Urinary bladder (tissue), 4 donors: ENCODE data around the gene TRIM8. TPM values are rescaled to one million over a fixed set of nuclear protein-coding genes. Genes with fewer than 3 reads are reported as not detected.
A peak's percentile ranks its signal among the peaks of the same experiment; 100 is the strongest.

Experiments used
- DNase-seq: peaks from one replicate; pipeline ENCODE4 v3.0.0-alpha.2; 2015; ENCODE audit errors: extremely low spot score
- H3K27ac ChIP-seq: one replicate; pipeline ENCODE4 v1.5.1; 2013; ENCODE audit warnings: low read depth, mild to moderate bottlenecking, moderate library complexity
- H3K36me3 ChIP-seq: one replicate; pipeline ENCODE4 v1.6.1; 2013; ENCODE audit warnings: mild to moderate bottlenecking, moderate library complexity; ENCODE audit not compliant: insufficient read depth
- H3K4me1 ChIP-seq: one replicate; pipeline ENCODE4 v1.6.1; 2013; ENCODE audit warnings: mild to moderate bottlenecking, moderate library complexity; ENCODE audit not compliant: insufficient read depth
- H3K4me3 ChIP-seq: one replicate; pipeline ENCODE4 v1.5.1; 2013; ENCODE audit warnings: low read depth, low read length
- WGBS: extraction: QIAGEN DNeasy Blood & Tissue Kit; methylation state at CpG from one replicate; pipeline ENCODE4 v1.1.7; 2013; 5-methylcytosine and 5-hydroxymethylcytosine counted together
- polyA plus RNA-seq: library from polyadenylated mRNA; stranded (reverse); fragments of 200-250 nt; gene quantifications from one replicate; pipeline ENCODE4 v1.2.3, GENCODE V29; 2013
- total RNA-seq: library from RNA; depleted of rRNA; stranded (reverse); fragments of >200 nt; gene quantifications from one replicate; pipeline ENCODE4 v1.2.3, GENCODE V29; 2014
- donor health status: healthy with polysubstance abuse.
- donor health status: healthy.

Gene TRIM8
- total and polyA plus RNA-seq, 2 donors = 35.5 to 116 TPM

DNA sequence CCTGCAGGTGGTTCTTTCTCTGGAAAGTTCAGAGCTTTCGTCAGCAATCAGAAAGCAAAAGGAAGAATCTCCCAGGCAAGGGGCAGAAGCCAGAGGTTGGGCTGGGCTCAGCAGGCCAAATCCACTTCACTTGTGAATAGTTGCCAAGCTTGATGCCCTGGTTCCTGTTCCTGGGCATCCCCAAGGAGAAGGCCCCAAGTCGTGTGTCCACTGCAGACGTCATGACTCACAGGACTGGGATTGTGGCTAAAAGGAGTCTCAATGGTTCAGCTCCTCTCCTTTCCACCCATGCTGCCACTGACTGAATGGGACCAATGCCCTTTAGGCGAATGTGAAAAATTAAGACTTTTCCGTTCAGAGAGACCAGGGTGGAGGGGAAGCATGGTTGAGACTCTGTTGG lies 38.6 kb upstream of the TRIM8 start:
- no peak for DNase-seq
- no peaks in the 10 kb centered on the region for H3K4me1 ChIP-seq
- no peaks in the 10 kb centered on the region for H3K36me3 ChIP-seq
- H3K4me3 ChIP-seq = no peak overlapping the region
- 92% methylated on average over 5 of the region's 5 CpGs for WGBS
- H3K27ac ChIP-seq = no peak overlapping the region

GRCh38 chr10:102608487-102608886 lies 35.8 kb upstream of the TRIM8 start:
- Histone ChIP-seq H3K36me3 (no peaks in the 10 kb centered on the region), H3K4me3 (no peak overlapping the region), H3K27ac (no peak overlapping the region), H3K4me1 (no peaks in the 10 kb centered on the region)
- WGBS = 76% methylated on average over 2 of the region's 2 CpGs
- DNase-seq = no peak

DNA sequence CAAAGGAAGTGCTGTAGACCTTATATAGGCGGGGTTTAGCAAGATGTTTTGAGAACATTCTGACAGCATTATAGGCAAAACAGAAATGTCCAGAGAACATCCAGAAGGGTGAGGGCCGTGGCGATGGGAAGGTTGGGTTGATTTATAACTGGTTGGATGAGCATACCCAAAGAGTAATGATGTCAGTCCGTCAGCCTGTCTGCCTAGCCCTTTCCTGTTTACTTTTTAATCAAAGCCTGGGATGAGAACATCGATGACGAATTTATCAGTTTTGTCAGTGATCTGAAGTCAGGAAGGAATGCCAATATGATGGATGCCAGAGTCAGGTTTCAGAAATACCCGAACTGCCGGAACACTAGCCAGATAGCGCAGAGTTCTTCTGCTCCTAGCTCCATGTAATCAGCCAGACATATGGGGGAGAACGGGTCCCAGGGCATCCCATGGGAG lies 33.8 kb upstream of the TRIM8 start:
- no peak overlapping the region for H3K4me3 ChIP-seq
- no peak overlapping the region for H3K27ac ChIP-seq
- 82% methylated on average over 10 of the region's 10 CpGs for WGBS
- no peaks in the 10 kb centered on the region for H3K4me1 ChIP-seq
- no peak for DNase-seq
- no peaks in the 10 kb centered on the region for H3K36me3 ChIP-seq

- H3K4me3 ChIP-seq = no peak overlapping the region
- no peak for DNase-seq
- peak overlapping the region; percentile 53 for H3K27ac ChIP-seq
- H3K36me3 ChIP-seq = no peaks in the 10 kb centered on the region
- no peaks in the 10 kb centered on the region for H3K4me1 ChIP-seq
- 23% methylated on average over 4 of the region's 4 CpGs for WGBS
Observed at GRCh38 chr10:102611514-102612087, 32.7 kb upstream of the TRIM8 start.

DNA sequence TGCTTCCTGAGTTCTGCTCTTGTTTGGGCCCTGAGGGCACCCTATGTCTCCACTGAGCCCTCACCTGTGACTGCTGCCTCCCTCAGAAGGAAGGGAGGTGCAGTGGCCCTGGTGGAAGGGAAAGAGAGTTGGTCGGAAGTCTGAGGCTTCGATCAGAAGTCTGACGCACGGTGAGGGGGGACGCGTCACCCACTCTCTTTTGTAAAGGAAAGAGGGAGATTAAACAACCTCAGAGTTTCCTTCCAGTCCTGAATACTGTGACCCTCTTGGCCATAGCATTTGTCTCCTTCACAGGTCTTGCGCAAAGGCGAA lies 31.4 kb upstream of the TRIM8 start:
- H3K27ac ChIP-seq = peak overlapping the region; percentile 23
- no peaks in the 10 kb centered on the region for H3K4me1 ChIP-seq
- 86% methylated on average over 8 of the region's 8 CpGs for WGBS
- no peaks in the 10 kb centered on the region for H3K36me3 ChIP-seq
- no peak overlapping the region for H3K4me3 ChIP-seq
- no peak for DNase-seq

DNA sequence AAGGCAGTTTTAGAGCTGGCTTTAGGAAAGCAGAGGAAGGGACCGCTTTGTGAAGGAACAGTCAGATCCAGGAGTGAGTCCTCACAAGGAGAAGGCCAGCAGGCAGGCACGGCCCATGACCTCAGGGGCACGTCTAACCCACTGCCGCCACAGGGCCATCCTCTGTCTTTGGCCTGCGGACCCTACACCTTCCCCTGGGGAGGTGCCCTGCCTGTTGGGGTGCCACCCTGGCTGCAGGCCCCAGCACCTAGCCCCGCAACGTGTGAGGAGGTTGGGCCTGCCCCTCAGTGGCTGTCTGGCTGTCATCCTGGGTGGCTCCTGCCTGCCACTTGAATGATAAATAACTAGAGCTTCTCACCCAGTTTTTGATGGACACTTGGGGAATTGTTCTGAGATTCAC lies 31.0 kb upstream of the TRIM8 start:
- no peak for DNase-seq
- H3K27ac ChIP-seq = no peak overlapping the region

GRCh38 chr10:102613785-102614184 lies 30.5 kb upstream of the TRIM8 start:
- Histone ChIP-seq H3K4me3 (no peak overlapping the region), H3K4me1 (no peaks in the 10 kb centered on the region), H3K27ac (no peak overlapping the region), H3K36me3 (no peaks in the 10 kb centered on the region)
- 69% methylated on average over 8 of the region's 8 CpGs for WGBS
- DNase-seq = no peak

More for the DNA sequence above, 31.0 kb upstream of the TRIM8 start:
- Histone ChIP-seq H3K4me1 (no peaks in the 10 kb centered on the region), H3K4me3 (no peak overlapping the region), H3K36me3 (no peaks in the 10 kb centered on the region)
- WGBS = 91% methylated on average over 7 of the region's 7 CpGs

DNA sequence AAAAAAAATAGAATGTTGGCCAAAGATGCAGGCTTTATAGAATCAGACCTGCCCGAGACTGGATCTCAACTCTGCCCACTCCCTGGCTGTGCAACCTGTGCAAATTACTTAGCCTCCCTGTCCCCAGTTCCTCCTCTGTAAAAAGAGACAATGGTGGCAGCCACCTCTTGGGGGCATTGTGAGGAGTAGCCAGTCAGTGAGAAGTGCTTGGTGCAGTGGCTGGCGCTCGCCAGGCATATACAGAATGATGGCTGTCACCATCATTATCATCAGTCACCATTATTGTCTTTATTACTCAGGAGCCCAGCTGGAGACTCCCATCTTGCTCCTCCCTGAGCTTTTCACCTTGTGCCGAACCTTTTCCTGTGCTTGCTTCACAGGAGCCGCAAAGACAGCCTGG lies 29.4 kb upstream of the TRIM8 start:
- no peak overlapping the region for H3K27ac ChIP-seq
- peaks cover 1% of the 10 kb centered on the region for H3K36me3 ChIP-seq
- no peak for DNase-seq
- H3K4me1 ChIP-seq = no peaks in the 10 kb centered on the region
- 99% methylated on average over 5 of the region's 5 CpGs for WGBS
- no peak overlapping the region for H3K4me3 ChIP-seq

GRCh38 chr10:102615361-102615760 lies 28.9 kb upstream of the TRIM8 start:
- Histone ChIP-seq H3K4me3 (no peak overlapping the region), H3K4me1 (no peaks in the 10 kb centered on the region), H3K36me3 (peaks cover 1% of the 10 kb centered on the region), H3K27ac (no peak overlapping the region)
- no peak for DNase-seq
- 77% methylated on average over 7 of the region's 7 CpGs for WGBS

DNA sequence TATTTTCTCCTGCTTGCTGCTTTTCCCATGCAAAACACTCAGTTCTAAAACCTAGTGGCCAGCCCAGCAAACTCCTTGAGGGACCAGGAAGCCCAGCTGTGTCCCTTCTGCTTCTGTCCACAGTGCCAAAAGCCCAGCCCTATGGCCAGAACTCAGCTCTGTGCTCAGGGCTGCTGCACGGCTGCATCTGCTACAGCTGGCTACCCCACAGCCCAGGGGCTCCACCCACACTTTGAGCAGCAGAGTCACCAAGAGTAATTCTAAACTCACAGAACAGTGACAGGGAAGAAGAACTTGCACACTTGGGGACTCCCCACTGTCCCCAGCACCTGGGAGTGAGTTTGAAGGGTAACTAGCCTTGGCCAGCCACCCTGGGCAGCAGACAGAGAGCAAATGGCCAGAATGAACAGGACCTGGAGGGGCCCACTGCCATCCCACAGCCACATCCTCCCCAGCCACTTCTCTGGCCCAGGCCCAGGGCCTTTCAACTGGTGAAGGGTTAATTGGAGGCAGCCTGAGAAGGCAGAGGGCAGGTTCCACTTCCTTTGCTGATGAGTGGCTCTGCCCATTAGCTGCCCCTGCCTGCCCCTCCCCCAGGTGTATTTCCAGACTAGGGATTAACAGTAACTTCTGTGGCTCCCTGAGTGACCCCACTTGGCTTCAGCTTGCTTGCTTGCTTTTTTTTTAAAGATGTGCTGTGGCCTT lies 28.1 kb upstream of the TRIM8 start:
- Histone ChIP-seq H3K27ac (no peak overlapping the region), H3K4me1 (no peaks in the 10 kb centered on the region), H3K36me3 (peaks cover 1% of the 10 kb centered on the region), H3K4me3 (no peak overlapping the region)
- 38% methylated on average over 1 of the region's 1 CpG for WGBS
- DNase-seq = no peak

- Histone ChIP-seq H3K4me1 (no peaks in the 10 kb centered on the region), H3K36me3 (peaks cover 1% of the 10 kb centered on the region), H3K27ac (no peak overlapping the region), H3K4me3 (no peak overlapping the region)
- no peak for DNase-seq
- 96% methylated on average over 9 of the region's 9 CpGs for WGBS
Observed at GRCh38 chr10:102617041-102617440, 27.2 kb upstream of the TRIM8 start.

- no peaks in the 10 kb centered on the region for H3K4me1 ChIP-seq
- no peak overlapping the region for H3K27ac ChIP-seq
- no peak overlapping the region for H3K4me3 ChIP-seq
- WGBS = 91% methylated on average over 8 of the region's 8 CpGs
- DNase-seq = no peak
- peaks cover 1% of the 10 kb centered on the region for H3K36me3 ChIP-seq
Observed at GRCh38 chr10:102617816-102618215, 26.5 kb upstream of the TRIM8 start.

- Histone ChIP-seq H3K4me1 (no peaks in the 10 kb centered on the region), H3K27ac (no peak overlapping the region), H3K36me3 (peaks cover 1% of the 10 kb centered on the region), H3K4me3 (no peak overlapping the region)
- no peak for DNase-seq
- WGBS = 64% methylated on average over 14 of the region's 14 CpGs
Observed at GRCh38 chr10:102619281-102619981, 24.8 kb upstream of the TRIM8 start.

GRCh38 chr10:102620138-102620590 lies 24.1 kb upstream of the TRIM8 start:
- H3K27ac ChIP-seq = no peak overlapping the region
- no peaks in the 10 kb centered on the region for H3K4me1 ChIP-seq
- H3K36me3 ChIP-seq = peaks cover 1% of the 10 kb centered on the region
- 27% methylated on average over 5 of the region's 5 CpGs for WGBS
- DNase-seq = no peak
- H3K4me3 ChIP-seq = no peak overlapping the region
